Measurements from ENCODE around the gene DEF6.

DEF6 gene

DNA sequence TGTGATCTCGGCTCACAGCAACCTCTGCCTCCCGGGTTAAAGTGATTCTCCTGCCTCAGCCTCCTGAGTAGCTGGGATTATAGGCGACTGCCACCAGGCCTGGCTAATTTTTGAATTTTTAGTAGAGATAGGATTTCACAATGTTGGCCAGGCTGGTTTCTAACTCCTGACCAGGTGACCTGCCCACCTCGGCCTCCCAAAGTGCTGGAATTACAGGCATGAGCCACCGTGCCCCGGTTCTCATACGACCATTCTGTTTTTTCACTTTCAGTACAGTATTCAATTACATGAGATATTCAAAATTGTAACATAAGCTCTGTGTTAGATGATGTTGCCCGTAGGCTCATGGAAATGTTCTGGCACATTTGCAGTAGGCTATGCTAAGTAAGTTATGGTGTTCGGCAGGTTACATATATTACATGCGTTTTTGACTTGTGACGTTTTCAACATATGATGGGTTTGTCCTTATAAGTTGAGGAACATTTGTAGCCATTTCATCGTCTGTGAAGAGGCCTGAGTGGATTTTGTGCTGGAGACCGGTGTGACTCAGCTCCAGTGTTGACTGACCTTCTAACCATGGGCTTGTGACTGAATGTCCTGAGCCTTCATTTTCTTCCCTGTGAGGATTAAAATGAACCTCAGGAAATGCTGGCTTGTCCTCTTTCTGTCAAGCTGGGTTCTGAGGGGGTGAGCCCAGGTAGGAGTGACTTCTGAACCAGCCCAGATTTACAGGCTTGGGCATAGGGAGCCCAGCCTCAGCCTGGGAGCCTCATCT, 56.9 kb downstream of the DEF6 start:
- no peak for FAIRE-seq

DNA sequence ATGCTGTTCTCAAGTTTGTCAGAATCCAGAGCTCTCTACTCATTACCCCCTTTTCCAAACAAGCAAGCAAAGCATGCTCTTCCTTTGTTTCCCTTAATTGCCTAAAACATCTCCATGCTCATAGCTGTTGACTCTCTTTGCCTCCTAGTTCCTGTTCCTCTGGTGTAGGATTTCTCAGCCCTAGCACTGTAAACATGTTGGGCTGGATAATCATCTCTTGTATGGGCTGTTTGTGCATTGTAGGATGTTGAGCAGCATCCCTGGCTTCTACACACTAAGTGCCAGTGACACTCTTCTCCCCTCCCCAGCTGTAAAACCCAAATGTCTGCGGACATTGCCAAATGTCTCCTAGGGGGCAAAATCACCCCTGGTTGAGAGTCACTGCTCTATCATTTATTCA, 58.8 kb downstream of the DEF6 start:
- FAIRE-seq, result no peak

DNA sequence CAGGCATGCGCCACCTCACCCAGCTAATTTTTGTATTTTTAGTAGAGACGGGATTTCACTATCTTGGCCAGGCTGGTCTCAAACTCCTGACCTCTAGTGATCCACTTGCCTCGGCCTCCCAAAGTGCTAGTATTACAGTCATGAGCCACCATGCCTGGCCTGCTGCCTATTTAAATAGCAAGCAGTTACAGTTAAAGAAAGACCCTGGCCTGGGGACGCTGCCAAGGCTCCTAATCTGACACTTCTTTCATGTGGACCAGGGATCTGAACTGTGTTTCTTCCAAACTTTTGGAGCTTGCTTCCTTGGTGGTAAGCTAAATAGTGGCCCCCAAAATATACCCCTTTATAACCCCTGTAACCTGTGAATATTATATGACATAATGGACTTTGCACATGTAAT, 60.1 kb downstream of the DEF6 start:
- no peak for FAIRE-seq

DNA sequence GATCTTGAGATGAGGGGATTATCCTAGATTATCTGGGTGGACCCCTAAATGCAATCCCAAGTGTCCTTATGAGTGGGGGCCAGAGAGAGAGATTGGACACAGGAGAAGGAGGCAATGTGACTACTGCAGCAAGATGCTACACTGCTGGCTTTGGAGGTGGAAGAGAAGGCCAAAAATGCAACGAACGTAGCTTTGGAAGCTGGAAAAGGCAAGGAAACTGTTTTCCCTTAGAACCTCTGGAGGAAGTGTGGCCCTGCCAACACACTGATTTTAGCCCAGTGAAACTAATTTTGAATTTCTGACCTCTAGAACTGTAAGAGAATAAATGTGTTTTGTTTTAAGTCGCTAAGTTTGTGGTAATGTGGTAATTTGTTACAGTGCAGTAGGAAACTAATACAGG, 60.5 kb downstream of the DEF6 start:
- no peak for FAIRE-seq

DNA sequence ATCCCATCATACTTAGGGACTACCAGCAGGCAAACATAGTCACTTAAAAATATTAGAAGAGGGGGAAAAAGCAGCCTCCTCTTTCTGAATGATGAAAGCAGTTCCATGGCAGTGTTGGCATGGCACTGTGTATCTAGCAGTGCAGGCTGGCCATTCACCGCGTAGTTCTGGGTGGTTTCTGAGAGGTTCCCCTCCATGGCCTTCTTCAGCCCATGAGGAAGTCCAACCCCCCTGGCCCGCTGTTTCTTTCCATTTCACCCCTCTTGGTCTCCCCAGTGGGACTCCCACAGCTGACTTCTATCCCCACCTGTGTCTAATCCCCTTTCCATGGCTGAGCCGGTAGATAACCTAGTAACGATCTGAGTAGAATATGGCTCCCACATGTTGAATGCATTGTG, 61.7 kb downstream of the DEF6 start:
- no peak for FAIRE-seq

DNA sequence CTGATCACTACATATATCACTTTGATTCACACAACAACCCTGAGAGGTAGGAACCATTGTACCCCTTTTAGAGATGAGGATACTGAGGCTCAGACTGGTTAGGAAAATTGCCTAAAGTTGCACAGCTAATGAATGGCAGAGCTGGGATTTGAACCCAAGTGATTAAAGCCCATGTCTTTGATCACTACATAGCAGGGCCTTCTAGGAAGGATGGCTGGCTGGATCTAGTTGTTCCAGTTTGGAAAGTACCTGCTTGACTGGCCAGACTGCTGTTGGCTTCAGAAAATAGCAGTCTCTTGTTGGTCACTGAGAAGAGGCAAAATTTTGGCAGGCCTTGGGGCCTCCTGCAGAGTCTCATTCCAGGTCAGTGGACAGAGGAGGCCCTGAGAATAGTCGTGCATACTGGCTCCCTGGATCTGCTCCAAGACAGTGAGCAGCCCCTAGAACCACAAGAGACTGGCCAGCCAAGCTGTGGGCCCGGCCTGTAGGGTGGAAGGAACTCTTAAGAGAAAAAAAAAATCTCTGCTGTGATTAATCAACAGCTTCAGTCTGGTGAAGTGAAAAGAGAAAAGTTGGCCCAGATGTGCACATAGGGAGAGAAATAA, 62.2 kb downstream of the DEF6 start:
- FAIRE-seq, result no peak

DNA sequence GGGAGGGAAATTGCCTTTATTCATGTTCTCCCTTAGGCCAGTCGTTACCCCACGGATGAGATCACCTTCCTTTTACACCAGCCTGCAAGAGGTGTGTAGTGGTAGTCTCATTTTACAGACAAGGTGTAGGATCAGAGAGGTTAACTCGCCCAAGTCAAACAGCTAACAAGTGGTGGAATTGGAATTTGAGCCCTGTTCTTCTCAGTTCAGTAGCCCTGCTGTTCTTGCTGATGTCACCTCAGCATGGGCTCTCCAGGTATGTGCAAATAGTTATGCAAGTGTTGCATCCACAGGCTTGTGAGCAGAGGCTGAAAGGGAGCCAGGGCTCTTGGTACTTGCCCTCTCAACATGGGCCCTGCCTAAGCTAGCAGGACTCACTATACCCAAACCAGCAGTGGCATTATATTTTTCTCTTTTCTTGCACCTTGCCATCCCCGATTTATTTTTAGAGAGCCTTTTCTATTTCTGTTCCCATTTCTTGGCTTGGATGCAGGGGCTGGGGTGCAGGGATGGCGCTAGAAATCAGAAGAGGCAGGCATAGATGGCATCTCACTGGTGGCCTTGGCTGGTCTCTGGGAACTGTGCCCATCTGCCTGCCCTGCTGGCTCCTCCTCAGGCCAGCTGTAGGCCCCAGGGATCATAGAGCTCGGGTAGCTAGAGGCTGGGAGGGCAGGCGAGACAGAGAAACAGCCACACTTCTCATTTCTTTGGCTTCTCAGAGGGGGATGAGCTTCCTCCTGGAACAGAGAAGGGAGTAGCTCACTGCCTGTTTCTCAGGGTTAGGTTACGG, 62.9 kb downstream of the DEF6 start:
- no peak for FAIRE-seq

DNA sequence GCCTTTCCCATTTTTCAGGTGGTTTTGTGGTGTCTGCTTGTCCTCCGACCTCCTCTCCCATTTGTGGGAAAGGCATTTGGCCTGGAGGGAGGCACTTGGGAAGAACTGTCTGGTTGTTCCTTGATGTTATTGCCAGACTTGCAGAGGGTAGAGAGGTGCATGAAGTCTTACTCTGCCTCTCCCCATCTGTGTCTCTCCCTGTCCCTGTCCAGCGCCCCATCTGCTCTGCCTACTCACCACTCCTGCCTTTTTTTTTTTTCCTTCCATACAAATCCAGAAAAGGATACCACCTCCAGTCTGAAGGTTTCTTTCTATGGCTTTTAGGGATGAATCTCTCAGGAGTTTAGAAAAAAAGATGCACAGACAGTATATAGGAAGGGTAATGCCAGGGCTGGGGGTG, 64.6 kb downstream of the DEF6 start:
- no peak for FAIRE-seq

DNA sequence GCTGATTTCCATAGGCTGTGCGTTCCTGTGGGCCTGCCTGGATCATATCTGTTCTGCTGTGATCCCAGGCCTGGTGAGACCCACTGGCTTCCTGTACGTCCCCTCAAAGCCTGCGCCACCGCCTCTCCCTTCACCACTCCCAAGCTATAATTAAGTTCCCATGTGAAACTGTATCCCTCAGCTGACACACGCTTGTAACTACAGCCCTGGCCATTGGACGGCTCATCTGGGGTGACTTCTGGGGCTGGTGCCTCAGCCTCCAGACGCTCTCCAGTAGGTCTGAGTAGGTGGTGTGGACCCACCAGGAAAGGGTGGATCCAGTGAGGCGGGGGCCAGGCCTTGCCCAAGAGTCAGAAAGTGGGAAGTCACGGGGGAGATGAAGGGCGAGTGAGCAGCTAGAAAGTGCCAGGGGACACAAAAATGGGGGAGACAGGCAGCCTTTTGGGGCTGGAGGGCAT, 65.7 kb downstream of the DEF6 start:
- FAIRE-seq, result no peak

DNA sequence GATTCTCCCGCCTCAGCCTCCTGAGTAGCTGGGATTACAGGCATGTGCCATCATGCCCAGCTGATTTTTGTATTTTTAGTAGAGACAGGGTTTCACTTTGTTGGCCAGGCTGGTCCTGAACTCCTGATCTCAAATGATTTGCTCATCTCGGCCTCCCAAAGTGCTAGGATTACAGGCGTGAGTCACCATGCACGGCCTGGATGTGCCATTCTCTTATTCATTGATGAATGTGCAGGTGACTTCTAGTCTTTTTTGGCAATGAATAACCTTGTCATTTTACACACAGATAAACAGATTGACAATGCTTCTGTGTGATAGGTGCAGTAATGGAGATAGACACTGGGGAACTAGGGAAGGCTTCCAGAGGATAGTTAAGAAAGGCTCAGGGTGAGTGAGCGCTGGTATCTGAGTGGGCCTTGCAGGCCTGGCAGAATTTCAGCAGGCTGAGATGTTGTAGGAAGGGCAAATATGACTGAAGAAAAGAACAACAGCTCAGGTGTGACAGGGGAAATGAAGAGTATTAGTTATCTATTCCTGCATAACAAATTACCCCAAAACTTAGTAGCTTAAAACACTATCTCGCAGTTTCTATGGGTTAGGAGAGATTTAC, 68.1 kb downstream of the DEF6 start:
- FAIRE-seq, result no peak

DNA sequence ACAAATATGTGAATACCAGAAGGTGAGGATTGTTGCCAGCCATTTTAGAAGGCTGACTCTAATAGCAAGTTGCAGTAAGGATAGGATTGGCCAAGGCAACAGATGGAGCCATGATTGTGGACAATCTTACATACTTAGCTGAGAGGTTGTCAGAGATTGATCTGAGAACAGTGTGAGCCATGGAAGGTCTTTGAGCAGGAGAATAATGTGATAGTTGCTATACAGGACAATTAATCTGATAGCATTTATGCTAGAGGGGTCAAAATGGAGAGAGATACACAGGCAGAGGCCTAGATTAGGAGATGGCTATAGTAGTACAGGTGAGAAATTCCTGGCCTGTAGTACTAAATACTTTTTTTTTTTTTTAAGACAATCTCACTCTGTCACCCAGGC, 68.6 kb downstream of the DEF6 start:
- FAIRE-seq, result no peak

DNA sequence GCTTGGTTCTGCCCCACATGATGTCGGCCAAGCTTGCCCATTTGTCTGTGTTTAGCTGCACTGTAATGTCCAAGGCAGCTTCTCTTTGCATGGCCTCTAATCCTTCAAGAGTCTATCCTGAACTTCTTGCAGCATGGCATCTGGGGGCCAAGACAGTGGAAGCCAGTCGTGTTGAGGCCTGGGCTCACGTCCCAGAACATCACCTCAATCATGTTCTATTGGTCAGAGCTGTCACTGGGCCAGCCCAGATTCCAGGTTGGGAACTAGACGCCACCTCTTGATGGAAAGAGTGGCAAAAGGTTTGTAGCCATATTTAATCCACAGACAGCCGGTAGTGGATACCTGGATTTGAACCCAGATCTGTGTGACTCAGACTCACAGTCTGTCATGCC, 70.0 kb downstream of the DEF6 start:
- FAIRE-seq, result no peak

DNA sequence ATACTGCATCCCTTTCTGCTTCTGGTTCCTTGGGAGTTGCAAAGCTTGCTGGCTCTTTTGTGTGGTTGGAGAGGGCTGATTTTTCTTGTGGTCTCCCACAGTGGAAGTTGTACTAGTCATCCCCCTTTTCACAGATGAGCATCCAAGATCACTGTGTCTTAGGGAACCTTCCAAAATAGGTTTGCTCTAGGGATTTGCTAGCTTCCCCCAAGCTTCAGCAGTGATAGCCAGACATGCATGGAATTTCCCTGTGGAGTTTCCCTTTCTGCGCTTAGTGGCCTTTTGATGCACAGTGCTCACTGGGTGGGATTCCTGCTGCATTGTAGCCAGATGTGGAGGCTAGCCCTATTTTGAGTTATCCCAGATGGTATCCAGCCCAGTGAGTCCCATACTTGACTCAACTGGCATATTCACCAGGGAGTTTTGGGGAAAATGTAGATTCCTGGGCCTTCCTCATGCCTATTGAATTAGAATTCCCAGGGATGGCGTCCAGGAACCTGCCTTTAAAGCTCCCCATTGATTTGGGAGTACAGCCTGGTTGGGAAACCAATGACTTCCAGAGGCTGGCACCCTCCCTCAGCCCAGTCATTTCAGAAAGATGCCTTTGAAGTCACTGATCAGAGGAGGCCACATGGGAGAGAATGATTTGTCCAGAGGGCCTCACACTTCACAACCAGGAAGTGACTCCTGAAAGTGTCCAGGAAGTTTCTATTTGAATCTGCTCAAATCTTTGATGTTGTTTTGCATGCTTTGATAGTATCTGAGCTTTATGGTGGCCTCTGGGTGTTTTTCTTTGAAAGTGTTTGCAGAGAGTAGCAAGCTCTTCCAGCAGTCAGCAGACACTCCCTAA, 70.6 kb downstream of the DEF6 start:
- no peak for FAIRE-seq

DNA sequence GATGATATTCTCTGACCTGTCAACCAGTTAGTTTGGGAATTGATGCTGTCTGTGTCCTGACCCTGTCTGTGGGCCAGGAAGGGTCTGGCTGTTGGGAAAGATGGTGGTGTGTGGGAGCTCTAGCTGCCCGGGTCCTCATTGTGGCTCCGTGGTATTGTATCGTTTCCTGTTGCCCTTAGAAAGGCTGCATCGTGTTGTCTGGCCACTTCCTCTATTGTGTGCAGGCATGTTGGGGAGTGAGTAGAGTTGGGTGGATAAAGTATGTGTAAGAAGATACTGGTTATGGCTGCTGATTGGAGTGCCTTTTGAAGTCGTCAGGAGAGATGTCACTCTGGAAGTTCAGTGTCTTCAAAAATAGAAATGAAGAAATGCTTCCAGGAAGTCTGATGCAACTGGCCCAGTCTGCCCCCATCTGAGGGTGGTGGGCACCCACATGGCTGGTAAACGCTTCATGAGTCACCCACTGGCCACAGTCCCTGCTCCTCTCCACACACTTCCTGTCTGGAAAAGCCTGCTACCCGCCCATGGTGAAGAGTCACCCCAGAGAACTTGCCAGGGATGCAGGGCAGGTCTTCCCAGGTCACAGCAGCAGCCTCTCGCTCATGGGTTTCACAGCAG, 72.6 kb downstream of the DEF6 start:
- no peak for FAIRE-seq

DNA sequence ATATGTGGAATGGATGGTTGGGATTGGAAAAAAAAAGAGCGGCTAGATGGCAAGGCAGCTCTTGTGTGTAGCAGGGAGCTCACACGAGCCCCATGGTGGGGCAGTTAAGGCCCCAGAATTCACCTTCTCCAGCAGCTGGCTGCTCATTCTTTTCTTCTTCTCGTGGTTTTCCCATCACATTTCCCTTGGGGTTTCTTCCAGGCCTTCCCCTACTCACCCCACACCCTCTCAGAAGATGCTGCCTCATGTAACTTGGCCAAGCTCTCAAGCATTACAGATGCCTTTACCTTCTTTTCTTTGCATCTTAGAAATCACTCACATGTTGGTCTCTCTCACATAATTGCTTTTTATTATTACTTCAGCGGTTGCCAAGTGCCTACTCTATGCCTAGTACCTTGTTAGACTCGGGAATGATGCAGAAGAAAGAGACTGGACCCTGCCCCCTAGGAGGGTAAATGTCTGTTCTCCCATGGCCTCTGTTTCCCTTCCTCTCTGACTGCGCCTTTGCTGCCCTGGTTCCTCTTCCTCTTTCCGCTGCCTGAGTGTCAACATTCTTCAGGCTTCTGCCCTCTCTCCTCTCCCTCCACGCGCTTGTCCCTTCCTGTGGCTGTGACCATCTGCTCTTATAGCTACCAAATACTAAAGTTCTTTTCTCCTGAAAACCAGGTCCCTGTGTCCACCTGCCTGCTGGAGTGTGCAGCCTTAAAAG, 73.3 kb downstream of the DEF6 start:
- no peak for FAIRE-seq
